Esophagus muscularis mucosa (tissue), 4 donors: Measurements from ENCODE around the gene SLFN14. TPM values are rescaled to one million over a fixed set of nuclear protein-coding genes. Genes with fewer than 3 reads are reported as not detected.
A peak's percentile ranks its signal among the peaks of the same experiment; 100 is the strongest.

Source experiments
- DNase-seq: peaks from one replicate; pipeline ENCODE4 v3.0.0-alpha.2; 2017; ENCODE audit errors: extremely low spot score
- H3K27ac ChIP-seq, 4 donors: fragments of 200-600 bp; sonication (generic); replicated peaks in 1 of 4; 1 replicate in 3 of 4; 2 replicates in 1 of 4; pipeline ENCODE4 v1.5.1; 2016 to 2019; ENCODE audit warnings: mild to moderate bottlenecking in 1 of 4
- H3K27me3 ChIP-seq, 4 donors: fragments of 200-600 bp; sonication (generic); one replicate each; pipeline versions ENCODE4 v1.5.1 to v1.6.0; 2016 to 2019
- H3K36me3 ChIP-seq, 4 donors: fragments of 200-600 bp; sonication (generic); one replicate each; pipeline ENCODE4 v1.5.1; 2016 to 2019
- H3K4me1 ChIP-seq, 4 donors: fragments of 200-600 bp; sonication (generic); one replicate each; pipeline ENCODE4 v1.5.1; 2016 to 2019
- H3K4me3 ChIP-seq, 4 donors: fragments of 200-600 bp; sonication (generic); 1 replicate in 2 of 4; 2 replicates in 2 of 4; pipeline ENCODE4 v1.5.1; 2016 to 2019; ENCODE audit warnings: mild to moderate bottlenecking in 4 of 4, moderate library complexity in 1 of 4
- H3K9me3 ChIP-seq, 4 donors: fragments of 200-600 bp; sonication (generic); 1 replicate in 3 of 4; 2 replicates in 1 of 4; pipeline ENCODE4 v1.5.1; 2016 to 2019
- CTCF ChIP-seq, 3 experiments: fragments of 200-600 bp in 2 of 3; fragments of 450-650 bp in 1 of 3; sonication (generic) in 2 of 3; IDR thresholded peaks; one replicate each; pipeline ENCODE4 v1.5.1; 2017 to 2019; ENCODE audit warnings: antibody characterized with exemption in 3 of 3, mild to moderate bottlenecking in 2 of 3, moderate library complexity in 1 of 3
- EP300 ChIP-seq: sonication (generic); formaldehyde crosslinking; IDR thresholded peaks from one replicate; pipeline ENCODE4 v1.6.1; 2017; ENCODE audit warnings: antibody characterized with exemption
- POLR2A ChIP-seq: fragments of 450-650 bp; IDR thresholded peaks from one replicate; pipeline ENCODE4 v1.6.1; 2017; ENCODE audit warnings: antibody characterized with exemption, moderate library complexity, mild to moderate bottlenecking, low read depth
- POLR2AphosphoS5 ChIP-seq, 2 donors: sonication (generic); formaldehyde crosslinking; IDR thresholded peaks; one replicate each; pipeline ENCODE4 v1.6.1; 2017; ENCODE audit warnings: antibody characterized with exemption in 2 of 2
- WGBS: methylation state at CpG from one replicate; pipeline ENCODE4 v1.1.5; 2018; 5-methylcytosine and 5-hydroxymethylcytosine counted together
- intact Hi-C: fragments of 100-400 bp; cut with DNase I; formaldehyde crosslinking; loops from one replicate; pipeline ENCODE4 v1.15.1; 2023
- total RNA-seq, 4 donors: library from RNA; depleted of rRNA; stranded (reverse); fragments of >200 nt; gene quantifications; one replicate each; pipeline versions ENCODE4 v1.1.0 to v1.2.1, GENCODE V29; 2016

SLFN14 gene
- total RNA-seq, 4 donors from 2014 or later: not detected

GRCh38 chr17:35587074-35587961 is 26.7 kb upstream of the SLFN14 start, which contains the start of gene AP2B1:
AP2B1 (plus strand) TSS chr17:35587322; CDS start chr17:35594031, 6,709 bp downstream.
- Histone ChIP-seq H3K9me3 (no peaks in the 10 kb centered on the region), H3K36me3 (no peaks in the 10 kb centered on the region), H3K4me1 (peaks cover 16 to 53% (median 50%) of the 10 kb centered on the region in 4 donors), H3K27me3 (no peaks in the 10 kb centered on the region), H3K27ac (peak within 1 kb of the TSS; percentile 91 to 95 (median 94)), H3K4me3 (peak within 1 kb of the TSS; percentile 77 to 93 (median 84))
- TF ChIP-seq POLR2AphosphoS5 (IDR thresholded peaks at IDR 0.05) (peak; percentile 96 to 97), EP300 (no peak), CTCF (IDR thresholded peaks at IDR 0.05) (no peak), POLR2A (peak; percentile 41)
- WGBS: under 1% methylated on average over 36 of the region's 50 CpGs
- peak; percentile 100 for DNase-seq
- intact Hi-C loops: no loop called here

GRCh38 chr17:35586569-35587073 is 26.0 kb upstream of the SLFN14 start:
- Histone ChIP-seq H3K4me3 (peak overlapping the region; percentile 77 to 93 (median 84)), H3K9me3 (no peaks in the 10 kb centered on the region), H3K36me3 (no peaks in the 10 kb centered on the region), H3K27me3 (no peaks in the 10 kb centered on the region), H3K4me1 (peaks cover 16 to 46% (median 43%) of the 10 kb centered on the region in 4 donors), H3K27ac (peak overlapping the region; percentile 91 to 95 (median 94))
- DNase-seq: no peak
- intact Hi-C loops: no loop called here
- TF ChIP-seq EP300: no peak
- TF ChIP-seq CTCF (IDR thresholded peaks at IDR 0.05): no peak
- TF ChIP-seq POLR2A: no peak
- TF ChIP-seq POLR2AphosphoS5 (IDR thresholded peaks at IDR 0.05): no peak
- WGBS: 26% methylated on average over 7 of the region's 7 CpGs

GRCh38 chr17:35584061-35584460 is 23.4 kb upstream of the SLFN14 start:
- H3K4me3 ChIP-seq: no peak overlapping the region
- 89% methylated on average over 1 of the region's 1 CpG for WGBS
- TF ChIP-seq POLR2A (no peak), CTCF (IDR thresholded peaks at IDR 0.05) (no peak), EP300 (no peak), POLR2AphosphoS5 (IDR thresholded peaks at IDR 0.05) (no peak)
- H3K27ac ChIP-seq: no peak overlapping the region
- intact Hi-C loops: no loop called here
- no peaks in the 10 kb centered on the region for H3K36me3 ChIP-seq
- peaks cover 17 to 29% (median 24%) of the 10 kb centered on the region in 4 donors for H3K4me1 ChIP-seq
- H3K9me3 ChIP-seq: no peaks in the 10 kb centered on the region
- DNase-seq: no peak
- no peaks in the 10 kb centered on the region for H3K27me3 ChIP-seq

GRCh38 chr17:35578929-35579432 is 18.4 kb upstream of the SLFN14 start:
- Histone ChIP-seq H3K27ac (peak overlapping the region; percentile 86 to 92 (median 88)), H3K4me1 (peaks cover 19 to 25% (median 24%) of the 10 kb centered on the region in 4 donors), H3K9me3 (no peaks in the 10 kb centered on the region), H3K36me3 (peaks cover 0 to 26% (median 20%) of the 10 kb centered on the region in 4 donors), H3K27me3 (no peaks in the 10 kb centered on the region), H3K4me3 (peak overlapping the region; percentile 72 to 84 (median 75))
- 5% methylated on average over 11 of the region's 11 CpGs for WGBS
- intact Hi-C loops: no loop called here
- no peak for DNase-seq
- TF ChIP-seq EP300: no peak
